ENCODE data around the gene GCLM.
A peak's percentile ranks its signal among the peaks of the same experiment; 100 is the strongest.
"Not testable (repeated sequence)": the region's sequence is repeated elsewhere in the genome, so short reads cannot be mapped to it uniquely, and the experiment has no call there.

Gene GCLM

DNA sequence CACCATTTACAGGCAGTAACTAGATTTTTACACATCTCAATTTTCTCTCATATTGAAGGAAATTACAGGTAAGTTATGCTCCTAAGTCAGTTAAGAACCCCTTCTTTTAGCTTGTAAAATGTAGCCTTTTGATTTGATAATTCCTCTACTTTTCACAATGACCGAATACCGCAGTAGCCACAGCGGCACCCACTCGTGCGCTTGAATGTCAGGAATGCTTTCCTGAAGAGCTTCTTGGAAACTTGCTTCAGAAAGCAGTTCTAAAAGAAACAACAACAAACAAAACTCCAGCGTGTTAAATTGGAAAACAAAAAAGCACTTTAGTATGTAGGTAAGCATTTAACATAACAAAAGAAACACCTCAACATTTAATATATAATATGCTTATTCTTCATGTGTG is 20.3 kb downstream of the GCLM start:
- no peak for DNase-seq (ENCODE audit: low read depth, low spot score)

DNA sequence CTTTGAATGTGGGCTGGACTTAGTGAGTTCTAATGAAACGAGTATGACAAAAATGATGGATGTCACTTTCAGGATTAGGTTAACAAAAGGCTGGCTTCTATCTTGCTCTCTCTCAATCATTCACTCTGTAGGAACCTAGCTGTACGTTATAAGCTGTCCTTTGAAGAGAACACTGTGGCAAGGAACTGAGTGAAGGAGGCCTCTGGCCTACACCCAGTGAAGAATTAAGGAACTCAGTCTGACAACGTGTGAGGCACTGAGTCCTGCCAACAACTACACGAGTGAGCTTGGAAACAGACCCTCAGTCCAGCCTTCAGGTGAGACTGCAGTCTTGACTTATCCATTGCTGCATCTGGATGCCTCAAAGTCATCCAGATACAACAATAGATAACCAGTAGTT is 27.0 kb downstream of the GCLM start:
- DNase-seq (ENCODE audit: low read depth, low spot score): no peak

DNA sequence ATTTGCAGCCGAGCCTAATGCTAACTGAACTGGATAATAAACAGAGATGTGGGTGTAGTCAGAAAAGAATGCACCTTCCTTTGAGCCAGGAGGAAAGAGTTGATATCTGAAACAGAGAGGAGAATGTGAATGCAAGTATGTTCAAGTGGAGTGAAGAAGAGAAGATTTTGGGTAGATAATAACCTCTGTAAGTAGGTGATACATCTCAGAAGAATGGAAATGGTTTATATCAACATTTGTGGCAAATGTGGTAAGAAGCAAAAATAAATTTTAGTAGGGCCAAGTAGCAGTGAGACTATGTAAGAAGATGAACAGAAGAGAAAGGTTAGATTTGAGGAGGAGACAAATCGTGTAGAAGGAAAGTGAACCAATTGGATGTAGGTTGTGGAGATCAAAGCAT is 28.5 kb downstream of the GCLM start:
- DNase-seq (ENCODE audit: low read depth, low spot score): no peak

DNA sequence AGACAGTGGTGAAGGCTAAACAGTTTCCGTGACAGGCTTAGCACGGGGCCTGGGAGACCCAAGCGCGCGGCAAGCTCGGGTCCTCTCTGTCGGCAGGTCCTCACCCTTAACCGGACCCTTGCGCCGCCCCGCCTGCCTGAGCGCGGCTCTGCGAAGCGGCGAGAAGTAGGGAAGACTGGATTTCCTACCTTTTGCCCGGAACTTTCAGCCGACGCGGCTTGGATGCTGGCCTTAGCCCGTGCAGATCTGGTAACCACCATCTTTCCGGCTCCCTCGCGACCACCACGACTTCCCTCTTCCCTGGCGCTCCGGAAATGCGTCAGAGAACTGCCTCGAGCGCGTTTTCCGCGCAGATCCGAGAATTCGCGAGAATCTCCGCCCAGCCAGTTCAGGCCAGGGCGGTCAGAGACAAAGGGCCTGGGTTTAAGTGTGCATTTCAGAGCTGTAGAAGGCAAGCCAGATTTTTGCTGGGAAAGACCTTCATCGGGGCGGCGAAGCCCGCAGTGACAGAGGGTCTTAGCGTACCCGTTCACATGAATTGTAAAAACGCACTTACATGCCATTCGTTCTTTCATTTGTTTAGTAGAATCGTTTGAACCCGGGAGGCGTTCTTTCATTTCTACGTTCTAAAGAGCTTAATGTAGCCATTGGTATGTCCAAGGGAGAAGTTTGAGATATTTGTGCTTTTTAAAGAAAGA is 30.2 kb downstream of the GCLM start, which contains the start of gene DNTTIP2:
DNTTIP2 (minus strand) TSS at position 318 of the 698 bp plus-strand sequence; CDS start at position 260, 58 bp downstream.
- DNase-seq (ENCODE audit: low read depth, low spot score): peak; percentile 81

DNA sequence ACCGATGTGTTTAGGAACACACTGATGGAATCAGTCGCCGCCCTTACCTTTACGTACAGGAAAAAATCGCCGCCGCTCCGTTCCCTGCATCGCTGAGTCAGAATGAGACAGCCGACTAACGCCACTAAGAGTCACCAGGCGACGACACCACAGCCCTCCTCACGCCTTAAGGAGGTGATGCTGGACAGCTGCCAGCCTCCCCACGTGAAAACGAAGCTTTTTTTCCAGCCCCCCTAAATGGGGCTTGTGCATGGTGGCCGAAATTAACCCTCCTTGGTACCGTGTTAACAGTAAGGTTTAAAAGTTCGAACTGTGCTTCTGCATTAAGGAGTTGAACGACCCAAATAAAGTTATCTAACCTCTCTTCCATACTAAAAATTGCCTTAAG is 30.7 kb downstream of the GCLM start:
- no peak for DNase-seq (ENCODE audit: low read depth, low spot score)

DNA sequence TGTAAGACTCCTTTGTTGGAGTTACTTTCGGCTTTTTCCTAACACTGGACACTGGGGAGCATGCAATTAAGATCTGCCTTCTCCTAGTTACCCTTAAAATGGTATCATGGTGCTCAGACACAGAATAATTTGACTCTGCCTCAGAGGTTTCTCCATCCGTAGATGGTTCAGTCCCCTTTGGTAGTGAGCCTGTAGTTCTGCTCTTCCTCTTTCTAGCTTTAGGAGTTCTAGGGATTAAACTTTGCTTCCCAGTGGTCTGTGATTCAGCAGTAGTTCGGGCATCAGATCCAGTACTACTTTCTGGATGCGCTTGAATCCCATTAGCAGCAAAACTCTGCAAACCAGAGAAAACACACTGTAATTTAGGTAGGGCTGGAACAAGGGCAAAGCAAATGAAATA is 31.7 kb downstream of the GCLM start:
- DNase-seq (ENCODE audit: low read depth, low spot score): no peak

DNA sequence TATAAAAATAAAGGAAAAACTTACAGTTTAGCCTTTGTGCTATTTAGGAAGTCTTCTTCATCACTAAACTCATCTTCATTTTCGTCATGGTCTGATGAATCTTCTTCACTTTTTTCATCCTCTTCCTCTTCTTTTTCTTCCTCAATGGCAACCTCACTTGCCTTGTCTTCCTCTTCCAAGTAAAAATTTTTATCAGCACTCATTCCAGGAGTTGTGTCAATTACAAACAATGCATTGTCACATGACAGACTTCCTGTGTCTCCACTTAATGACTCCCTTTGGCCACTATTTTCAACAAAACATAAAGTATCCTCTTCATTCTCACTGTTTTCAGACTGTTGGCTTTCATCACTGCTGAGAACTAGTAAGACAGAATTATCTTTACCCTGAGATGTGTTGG is 33.0 kb downstream of the GCLM start:
- DNase-seq (ENCODE audit: low read depth, low spot score): no peak

DNA sequence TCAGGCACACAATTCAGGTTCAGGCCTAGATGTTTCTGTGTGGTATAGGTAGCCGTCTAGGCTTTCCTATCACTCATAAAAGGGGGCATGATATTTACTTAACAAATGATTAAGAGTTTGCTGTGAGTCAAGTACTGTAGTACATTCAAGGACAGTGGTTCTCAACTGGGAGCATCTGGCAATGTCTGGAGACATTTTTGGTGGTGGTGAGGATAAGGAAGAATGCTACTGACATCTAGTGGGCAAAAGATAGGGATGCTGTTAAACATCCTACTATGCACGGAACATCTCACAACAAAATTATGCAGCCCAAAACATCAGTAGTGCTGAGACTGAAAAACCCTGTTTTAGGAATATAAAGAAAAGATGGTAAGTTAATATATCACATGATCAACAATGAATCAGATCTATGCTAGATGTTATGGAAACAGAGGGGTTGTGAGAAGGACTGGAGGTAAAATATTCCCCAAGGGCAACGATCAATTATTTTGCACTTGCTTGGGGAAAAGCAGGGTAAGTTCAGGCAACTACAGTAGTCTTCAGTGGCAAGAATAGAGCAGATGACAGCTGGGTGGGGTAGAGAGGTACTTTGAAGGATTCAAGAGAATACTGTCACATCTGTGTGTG is 35.1 kb downstream of the GCLM start:
- DNase-seq (ENCODE audit: low read depth, low spot score): no peak

DNA sequence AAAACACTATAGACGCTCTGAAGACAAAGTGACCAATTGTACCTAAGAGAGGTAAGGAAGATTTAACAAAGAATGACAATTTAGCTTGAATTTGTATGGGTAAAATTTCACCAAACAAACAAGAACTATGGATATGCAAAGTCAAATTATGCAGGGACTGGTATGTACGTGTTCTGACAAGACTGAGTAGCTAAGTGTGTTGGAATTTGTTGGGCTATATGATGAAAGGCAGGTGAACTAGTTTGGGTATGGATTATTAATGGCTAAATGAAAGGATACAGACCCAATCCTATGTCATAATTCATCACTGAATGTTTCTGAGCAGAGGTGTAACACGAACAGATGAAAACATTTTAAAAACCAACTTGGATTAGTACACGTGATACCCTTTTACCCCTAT is 37.9 kb downstream of the GCLM start:
- DNase-seq (ENCODE audit: low read depth, low spot score): no peak

DNA sequence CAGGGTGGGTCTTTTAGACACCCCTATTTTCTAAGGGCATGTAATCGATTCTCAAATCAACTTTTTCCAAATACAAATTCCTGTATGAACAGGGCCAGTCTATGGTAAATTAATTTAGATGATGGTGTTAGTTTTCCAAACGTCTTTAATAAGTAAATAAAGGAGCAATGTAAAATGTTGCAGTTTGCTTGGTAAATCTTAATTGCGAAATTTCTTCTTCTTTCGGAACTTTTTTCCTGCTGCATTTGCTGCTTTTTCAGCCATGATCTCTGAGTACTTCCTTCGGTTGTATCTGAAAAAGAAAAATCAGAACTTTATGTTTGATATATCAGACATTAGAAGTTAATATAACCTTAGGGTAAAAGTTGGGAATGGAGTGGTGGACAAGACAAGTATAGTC is 39.6 kb downstream of the GCLM start:
- DNase-seq (ENCODE audit: low read depth, low spot score): no peak

DNA sequence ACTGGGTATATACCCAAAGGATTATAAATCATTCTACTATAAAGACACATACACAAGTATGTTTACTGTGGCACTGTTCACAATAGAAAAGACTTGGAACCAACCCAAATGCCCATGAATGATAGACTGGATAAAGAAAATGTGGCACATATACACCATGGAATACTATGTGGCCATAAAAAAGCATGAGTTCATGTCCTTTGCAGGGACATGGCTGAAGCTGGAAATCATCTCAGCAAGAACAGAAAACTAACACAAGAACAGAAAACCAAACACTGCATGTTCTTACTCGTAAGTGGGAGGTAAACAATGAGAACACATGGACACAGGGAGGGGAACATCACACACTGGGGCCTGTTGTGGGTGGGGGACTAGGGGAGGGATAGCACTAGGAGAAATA is 40.7 kb downstream of the GCLM start:
- DNase-seq (ENCODE audit: low read depth, low spot score): not testable (repeated sequence)

DNA sequence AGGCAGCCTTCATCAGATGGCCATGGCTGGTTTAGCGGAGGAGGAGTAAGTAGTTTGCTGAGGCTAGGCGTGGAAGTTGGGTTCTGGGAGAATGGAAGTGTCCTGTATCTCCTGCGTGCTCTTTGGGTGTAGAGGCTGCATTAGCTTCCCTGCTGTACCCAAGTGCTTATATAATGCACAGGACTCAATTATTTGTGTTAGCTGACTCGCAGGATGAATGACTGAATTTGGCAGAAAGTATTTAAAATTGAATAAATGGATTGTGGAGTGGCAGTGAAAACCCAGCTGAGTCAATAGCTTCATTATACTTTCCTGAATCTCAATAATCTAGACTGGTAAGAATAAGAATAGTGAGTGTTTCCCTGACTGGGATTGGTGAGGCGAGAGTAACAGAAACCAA is 44.0 kb downstream of the GCLM start:
- no peak for DNase-seq (ENCODE audit: low read depth, low spot score)

DNA sequence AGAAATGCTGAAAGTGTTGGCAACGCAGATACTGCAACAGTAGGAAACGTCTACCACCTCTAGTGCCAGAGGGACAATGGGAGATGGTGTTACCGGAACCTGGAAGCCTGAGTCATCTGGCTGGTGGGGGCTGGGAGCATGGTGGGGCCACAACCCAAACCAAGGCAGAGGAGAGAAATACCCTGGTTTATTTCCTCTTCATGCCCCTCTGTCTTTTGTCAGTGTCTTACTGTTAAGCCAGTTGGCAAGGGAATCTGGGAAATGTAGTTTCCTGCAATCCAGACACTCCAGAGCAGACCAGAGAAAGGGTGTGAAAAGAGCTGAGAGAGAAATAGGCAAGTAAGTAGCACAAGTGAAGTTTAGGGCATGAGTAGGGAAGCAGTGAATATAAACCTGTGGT is 45.1 kb downstream of the GCLM start:
- no peak for DNase-seq (ENCODE audit: low read depth, low spot score)

DNA sequence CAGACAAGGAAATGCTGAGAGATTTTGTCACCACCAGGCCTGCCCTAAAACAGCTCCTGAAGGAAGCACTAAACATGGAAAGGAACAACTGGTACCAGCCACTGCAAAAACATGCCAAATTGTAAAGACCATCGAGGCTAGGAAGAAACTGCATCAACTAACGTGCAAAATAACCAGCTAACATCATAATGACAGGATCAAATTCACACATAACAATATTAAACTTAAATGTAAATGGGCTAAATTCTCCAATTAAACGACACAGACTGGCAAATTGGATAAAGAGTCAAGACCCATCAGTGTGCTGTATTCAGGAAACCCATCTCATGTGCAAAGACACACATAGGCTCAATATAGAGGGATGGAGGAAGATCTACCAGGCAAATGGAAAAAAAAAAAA is 51.6 kb downstream of the GCLM start:
- not testable (repeated sequence) for DNase-seq (ENCODE audit: low read depth, low spot score)

DNA sequence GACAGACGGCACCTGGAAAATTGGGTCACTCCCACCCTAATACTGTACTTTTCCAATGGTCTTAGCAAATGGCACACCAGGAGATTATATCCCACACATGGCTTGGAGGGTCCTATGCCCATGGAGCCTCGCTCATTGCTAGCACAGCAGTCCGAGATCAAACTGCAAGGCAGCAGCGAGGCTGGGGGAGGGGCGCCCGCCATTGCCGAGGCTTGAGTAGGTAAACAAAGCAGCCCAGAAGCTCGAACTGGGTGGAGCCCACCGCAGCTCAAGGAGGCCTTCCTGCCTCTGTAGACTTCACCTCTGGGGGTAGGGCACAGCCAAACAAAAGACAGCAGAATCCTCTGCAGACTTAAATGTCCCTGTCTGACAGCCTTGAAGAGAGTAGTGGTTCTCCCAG is 53.2 kb downstream of the GCLM start:
- not testable (repeated sequence) for DNase-seq (ENCODE audit: low read depth, low spot score)

DNA sequence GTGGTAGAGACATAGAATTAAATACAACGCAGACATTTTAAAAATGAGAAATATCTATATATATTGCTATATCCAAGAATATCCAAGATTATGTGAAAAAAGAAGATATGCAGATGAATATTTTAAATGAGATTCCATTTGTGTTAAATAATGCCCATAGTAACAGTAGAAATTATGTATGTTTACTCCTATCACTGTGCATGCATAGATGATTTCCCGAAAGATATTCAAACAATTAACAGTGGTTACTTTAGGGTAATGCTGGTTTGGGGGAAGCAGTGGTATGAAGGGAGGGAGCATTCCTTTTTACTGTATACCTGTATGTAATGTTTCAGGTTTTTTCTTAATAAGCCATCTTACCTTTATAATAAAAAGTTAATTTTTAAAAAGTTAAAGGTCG is 55.3 kb downstream of the GCLM start:
- DNase-seq (ENCODE audit: low read depth, low spot score): no peak

DNA sequence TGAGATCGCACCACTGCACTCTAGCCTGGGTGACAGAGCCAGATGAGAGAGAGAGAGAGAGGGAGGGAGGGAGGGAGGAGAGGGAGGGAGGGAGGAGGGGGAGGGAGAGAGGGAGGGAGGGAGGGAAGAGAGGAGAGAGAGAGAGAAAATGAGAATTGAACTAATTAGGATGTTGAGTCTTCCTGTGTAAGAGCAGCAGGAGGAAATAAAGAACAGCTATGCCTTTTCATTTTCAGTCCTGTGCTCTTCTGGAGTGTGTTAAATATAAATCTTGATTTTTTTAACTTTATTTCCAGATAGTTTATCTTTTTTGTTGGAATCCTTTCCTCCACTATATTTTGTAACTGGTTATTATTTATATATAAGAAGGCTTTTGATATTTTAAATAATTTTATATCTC is 57.4 kb downstream of the GCLM start:
- no peak for DNase-seq (ENCODE audit: low read depth, low spot score)

DNA sequence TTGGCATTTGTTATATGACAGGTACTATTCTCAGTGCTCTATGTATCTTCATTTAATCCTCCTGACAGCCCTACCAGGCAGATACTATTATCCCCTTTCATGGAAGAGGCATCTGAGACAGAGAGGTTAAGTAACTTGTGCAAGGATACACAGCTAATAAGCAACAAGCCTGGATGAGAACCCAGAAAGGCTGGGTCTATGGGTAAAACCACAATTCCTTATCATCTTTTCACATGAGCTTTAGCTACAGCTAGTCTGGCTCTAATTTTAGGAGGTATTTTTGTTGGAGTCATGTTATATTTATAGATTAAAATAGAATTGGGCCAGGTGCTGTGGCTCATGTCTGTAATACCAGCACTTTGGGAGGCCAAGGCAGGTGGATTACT is 57.9 kb downstream of the GCLM start:
- DNase-seq (ENCODE audit: low read depth, low spot score): no peak

DNA sequence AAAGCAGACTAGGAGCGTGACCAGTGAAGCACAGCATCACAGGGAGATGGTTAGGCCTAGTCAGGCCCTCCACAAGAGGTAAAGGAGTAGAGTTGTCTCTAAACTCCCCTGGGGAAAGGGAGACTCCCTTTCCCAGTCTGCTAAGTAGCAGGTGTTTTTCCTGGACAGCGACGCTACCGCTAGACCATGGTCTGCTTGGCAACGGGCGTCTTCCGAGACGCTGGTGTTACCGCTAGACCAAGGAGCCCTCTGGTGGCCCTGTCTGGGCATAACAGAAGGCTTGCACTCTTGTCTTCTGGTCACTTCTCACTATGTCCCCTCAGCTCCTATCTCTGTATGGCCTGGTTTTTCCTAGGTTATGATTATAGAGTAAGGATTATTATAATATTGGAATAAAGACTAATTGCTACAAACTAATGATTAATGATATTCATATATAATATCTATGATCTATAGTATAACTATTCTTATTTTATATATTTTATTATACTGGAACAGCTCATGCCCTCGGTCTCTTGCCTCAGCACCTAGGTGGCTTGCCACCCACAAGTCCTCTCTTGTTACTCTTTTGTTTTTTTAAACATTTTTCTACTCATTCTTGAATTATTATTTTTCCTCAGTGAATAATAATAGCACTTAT is 58.4 kb downstream of the GCLM start:
- not testable (repeated sequence) for DNase-seq (ENCODE audit: low read depth, low spot score)

DNA sequence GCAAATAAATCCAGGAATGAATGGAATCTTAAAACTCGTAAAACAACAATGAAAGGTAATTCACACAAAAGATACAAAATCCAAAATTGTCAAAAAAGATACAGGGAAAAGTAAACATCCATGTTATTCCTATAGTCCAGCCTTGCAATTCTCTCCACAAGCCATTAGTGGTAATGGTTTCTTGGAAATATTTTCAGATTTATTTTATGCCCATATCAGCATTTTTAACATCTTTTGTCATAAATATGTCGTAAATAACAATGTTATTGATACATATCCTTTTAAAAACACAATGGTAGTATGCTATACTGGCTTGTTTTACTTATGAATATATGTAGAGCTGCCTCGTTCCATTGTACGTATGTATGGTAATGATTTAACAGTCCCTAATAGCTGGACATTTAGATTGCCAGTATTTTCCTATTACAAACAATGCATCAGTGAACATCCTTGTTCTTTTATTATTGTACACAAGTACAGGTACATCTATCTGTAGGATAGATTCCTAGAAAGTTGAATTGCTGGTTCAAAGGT is 60.8 kb downstream of the GCLM start:
- no peak for DNase-seq (ENCODE audit: low read depth, low spot score)

DNA sequence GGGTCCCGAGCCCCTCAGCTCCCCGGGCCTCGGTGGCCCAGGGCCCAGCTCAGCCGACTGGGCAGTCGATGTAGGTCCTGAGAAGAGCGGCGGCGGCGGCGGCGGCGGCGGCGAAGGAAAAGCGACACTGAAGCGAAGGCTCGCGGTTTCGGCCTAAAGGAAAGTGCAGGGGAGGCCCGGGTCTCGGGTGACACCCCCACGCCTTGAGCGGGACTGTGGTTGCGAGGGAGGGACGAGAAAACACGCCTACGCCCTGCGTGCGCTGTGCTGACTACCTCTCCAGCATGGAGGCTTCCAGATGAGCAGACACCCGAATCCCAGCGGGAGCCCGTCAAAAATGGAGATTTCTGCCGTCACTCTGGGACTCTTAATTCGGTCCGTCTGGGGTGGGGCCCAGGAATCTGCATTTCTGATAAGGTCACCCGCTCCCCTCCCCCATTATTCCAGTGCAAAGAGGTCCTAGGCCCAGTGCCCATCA is 61.4 kb downstream of the GCLM start:
- DNase-seq (ENCODE audit: low read depth, low spot score): no peak

DNA sequence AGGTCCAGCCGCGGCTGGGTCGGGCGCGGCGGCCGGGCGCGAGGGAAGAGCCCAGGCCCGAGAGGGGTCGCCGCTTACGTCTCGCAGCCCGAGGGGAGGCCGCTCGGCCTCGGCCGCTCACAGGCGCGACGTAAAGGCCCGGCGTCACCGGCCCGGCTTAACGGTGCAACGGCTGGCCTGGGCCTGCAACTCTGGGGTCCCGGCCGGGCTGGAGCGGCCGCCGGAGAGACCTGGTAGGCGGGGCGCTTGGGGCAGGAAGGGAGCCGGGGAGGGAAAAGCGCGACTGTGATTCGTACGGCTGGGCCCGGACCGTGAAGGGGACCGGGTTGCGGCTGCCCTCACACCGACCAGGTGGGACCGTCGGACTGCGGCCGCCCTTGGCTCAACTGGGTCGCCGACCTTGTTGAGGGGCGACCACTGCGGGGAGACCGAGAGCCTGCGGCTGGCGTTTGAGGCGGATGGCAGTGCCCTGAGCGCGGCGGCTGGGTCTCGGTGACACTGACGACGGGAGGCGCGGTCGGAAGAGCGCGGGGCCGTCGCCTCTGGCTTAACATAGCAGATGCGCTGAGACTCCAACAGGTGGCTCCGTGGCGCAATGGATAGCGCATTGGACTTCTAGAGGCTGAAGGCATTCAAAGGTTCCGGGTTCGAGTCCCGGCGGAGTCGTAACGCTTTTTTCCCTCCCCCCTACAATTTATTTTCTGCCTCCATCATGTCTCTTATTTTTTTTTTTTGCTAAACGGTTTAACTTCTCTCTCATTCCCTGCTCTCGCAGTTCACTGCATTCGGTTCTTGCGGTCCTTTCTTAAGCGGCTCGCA is 62.0 kb downstream of the GCLM start:
- DNase-seq (ENCODE audit: low read depth, low spot score): no peak

All from iPS DF 19.7 (cell line).